Panc1 (cell line): ENCODE results near the gene NTMT1. TPM values are rescaled to one million over a fixed set of nuclear protein-coding genes. Genes with fewer than 3 reads are reported as not detected.

Experiments used
- ATAC-seq: fragments of 200-7000 bp; cut with Tn5 transposase; 2 replicates; pipeline ENCODE4 v1.9.1; 2020; ENCODE audit warnings: mild to moderate bottlenecking, moderate library complexity
- BruUV-seq: library from RNA; stranded (reverse); fragments of 400-500 nt; replicated peaks from 2 replicates; lab custom pipeline; 2021; lab: Mats Ljungman, UMichigan
- CTCF ChIA-PET: fragments of 300-600 bp; sonication (Branson Sonifier 250); formaldehyde crosslinking; loops from one replicate; lab custom pipeline; 2022; ENCODE audit warnings: antibody characterized with exemption; lab: Charles Lee
- POLR2A ChIA-PET: fragments of 300-600 bp; sonication (Branson Sonifier 250); formaldehyde crosslinking; loops from one replicate; lab custom pipeline; 2022; ENCODE audit warnings: antibody characterized with exemption; lab: Charles Lee
- DNase-seq: peaks from one replicate; pipeline ENCODE4 v3.0.0-alpha.2; 2010; ENCODE audit warnings: low read depth, low spot score
- H3K27ac ChIP-seq: 2 replicates; pipeline ENCODE4 v1.5.1; 2011; ENCODE audit warnings: mild to moderate bottlenecking, low read length, inconsistent platforms
- H3K27me3 ChIP-seq: fragments of 200-500 bp; sonication (Bioruptor generic); 2 replicates; pipeline ENCODE4 v1.6.0; 2014; ENCODE audit warnings: low read length, inconsistent platforms; ENCODE audit not compliant: control insufficient read depth, insufficient read depth
- H3K36me3 ChIP-seq: fragments of 200-500 bp; sonication (Bioruptor generic); 2 replicates; pipeline ENCODE4 v1.5.1; 2014; ENCODE audit warnings: inconsistent platforms, mild to moderate bottlenecking, low read length, moderate library complexity; ENCODE audit not compliant: control insufficient read depth, insufficient read depth
- H3K4me1 ChIP-seq: 2 replicates; pipeline ENCODE4 v1.5.1; 2011; ENCODE audit warnings: inconsistent platforms, mild to moderate bottlenecking, low read length, moderate library complexity; ENCODE audit not compliant: control insufficient read depth, insufficient read depth
- H3K4me3 ChIP-seq, 2 experiments: 2 replicates each; pipeline ENCODE4 v1.5.1; 2011 to 2012; ENCODE audit warnings: low read depth in 2 of 2, low read length in 2 of 2, mild to moderate bottlenecking in 2 of 2, inconsistent platforms in 1 of 2, moderate library complexity in 1 of 2
- H3K9me3 ChIP-seq: fragments of 200-500 bp; sonication (Bioruptor generic); 2 replicates; pipeline ENCODE4 v1.5.1; 2014; ENCODE audit warnings: low read depth, mild to moderate bottlenecking, inconsistent platforms, low read length, moderate library complexity; ENCODE audit not compliant: control insufficient read depth, insufficient read depth
- POLR2AphosphoS5 ChIP-seq: IDR thresholded peaks from 2 replicates; pipeline ENCODE4 v1.6.1; 2012; ENCODE audit warnings: mild to moderate bottlenecking, low read depth, low read length, moderate library complexity
- SIN3A ChIP-seq: IDR thresholded peaks from 2 replicates; pipeline ENCODE4 v1.6.1; 2012; ENCODE audit warnings: low read depth, mild to moderate bottlenecking, low read length, moderate library complexity, borderline replicate concordance; ENCODE audit not compliant: insufficient read depth
- TCF7L2 ChIP-seq: IDR thresholded peaks from 2 replicates; pipeline ENCODE4 v1.6.1; 2011; ENCODE audit warnings: mild to moderate bottlenecking, low read depth, low read length, inconsistent platforms
- in situ Hi-C: cut with HindIII; loops from 2 replicates; pipeline ENCODE4 v1.10.0; 2016; ENCODE audit warnings: low sequenced_read_pairs, low pct_unique_long_range_greater_than_20kb
- intact Hi-C: fragments of 100-400 bp; cut with micrococcal nuclease; formaldehyde crosslinking; loops from one replicate; pipeline ENCODE4 v1.10.0; 2022; ENCODE audit not compliant: unreplicated experiment
- total RNA-seq: library from RNA; stranded (reverse); gene quantifications from one replicate; pipeline ENCODE4 v1.2.1, GENCODE V29; 2021; ENCODE audit not compliant: unreplicated experiment
- TF ChIP-seq, protein P1 (sequence below), 2 experiments: IDR thresholded peaks; 2 replicates each; pipeline ENCODE4 v1.6.1; 2011 to 2012; ENCODE audit warnings: low read depth in 2 of 2, control low read depth in 1 of 2, low read length in 1 of 2, mild to moderate bottlenecking in 1 of 2, moderate library complexity in 1 of 2; ENCODE audit not compliant: insufficient read depth in 1 of 2
- TF ChIP-seq, protein P2 (sequence below): fragments of 450-650 bp; IDR thresholded peaks from 2 replicates; pipeline ENCODE4 v1.5.1; 2017; ENCODE audit warnings: mild to moderate bottlenecking

The NTMT1 gene
- total RNA-seq, 1 experiment from 2014 or later = 47.5 TPM

DNA sequence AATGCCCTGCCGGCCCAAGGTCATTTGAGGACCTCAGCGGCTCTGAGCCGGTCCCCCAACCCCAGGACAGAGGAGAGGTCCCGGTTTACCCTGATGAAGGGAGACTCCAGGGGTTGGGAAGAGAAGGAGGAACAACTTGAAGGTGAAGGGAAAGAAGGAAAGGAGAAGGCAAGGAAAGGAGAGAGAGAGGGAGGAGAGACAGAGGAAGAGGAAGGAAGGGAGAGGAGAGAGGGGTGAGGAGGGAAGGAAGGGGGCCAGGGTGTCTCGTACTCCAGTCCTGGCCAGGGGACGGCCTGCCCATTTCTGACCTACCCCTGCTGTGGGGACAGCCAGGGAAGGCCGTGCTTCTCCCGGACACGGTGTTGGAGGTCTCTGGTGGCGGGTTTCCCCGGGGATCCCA is 41.4 kb downstream of the NTMT1 start:
- in situ Hi-C loops = no loop called here
- Histone ChIP-seq H3K4me3 (no peak overlapping the region), H3K4me1 (no peaks in the 10 kb centered on the region), H3K27ac (no peak overlapping the region), H3K27me3 (no peaks in the 10 kb centered on the region), H3K9me3 (no peaks in the 10 kb centered on the region), H3K36me3 (no peaks in the 10 kb centered on the region)
- CTCF ChIA-PET = interaction anchor here (0.6 kb wide), 1 partner anchor 203 kb away, joined by 8 read pairs; no protein-coding TSS in a partner anchor
- POLR2A ChIA-PET = no interaction called here
- no TSS peak for BruUV-seq
- intact Hi-C loops = no loop called here
- ATAC-seq (no peak), DNase-seq (no peak)
- no peak for TF ChIP-seq TCF7L2

DNA sequence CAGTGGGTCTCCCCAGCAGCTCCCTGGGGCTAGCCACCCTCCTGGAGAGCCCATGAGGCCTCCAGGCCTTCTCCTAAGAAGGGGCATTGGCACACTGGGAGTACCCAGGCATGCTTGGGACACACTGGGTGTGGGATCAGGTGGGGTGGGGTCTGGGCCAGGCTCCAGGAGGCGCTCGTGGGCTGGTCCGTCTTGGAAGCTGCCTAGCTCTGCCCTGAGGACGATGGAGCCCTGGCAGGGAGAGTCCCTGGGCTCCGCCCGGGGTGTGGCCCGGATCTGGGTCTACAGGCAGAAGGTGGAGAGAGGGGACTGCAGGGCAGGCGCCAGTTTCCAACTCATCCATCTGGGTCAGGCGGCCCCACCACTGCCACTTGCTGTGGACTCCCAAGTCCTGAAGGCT is 41.9 kb downstream of the NTMT1 start:
- no peaks in the 10 kb centered on the region for H3K27me3 ChIP-seq
- POLR2A ChIA-PET = no interaction called here
- no peaks in the 10 kb centered on the region for H3K9me3 ChIP-seq
- in situ Hi-C loops (no loop called here), intact Hi-C loops (no loop called here)
- H3K4me1 ChIP-seq = no peaks in the 10 kb centered on the region
- CTCF ChIA-PET = interaction anchor here (0.6 kb wide), 1 partner anchor 204 kb away, joined by 8 read pairs; no protein-coding TSS in a partner anchor
- TF ChIP-seq, protein P1, sequence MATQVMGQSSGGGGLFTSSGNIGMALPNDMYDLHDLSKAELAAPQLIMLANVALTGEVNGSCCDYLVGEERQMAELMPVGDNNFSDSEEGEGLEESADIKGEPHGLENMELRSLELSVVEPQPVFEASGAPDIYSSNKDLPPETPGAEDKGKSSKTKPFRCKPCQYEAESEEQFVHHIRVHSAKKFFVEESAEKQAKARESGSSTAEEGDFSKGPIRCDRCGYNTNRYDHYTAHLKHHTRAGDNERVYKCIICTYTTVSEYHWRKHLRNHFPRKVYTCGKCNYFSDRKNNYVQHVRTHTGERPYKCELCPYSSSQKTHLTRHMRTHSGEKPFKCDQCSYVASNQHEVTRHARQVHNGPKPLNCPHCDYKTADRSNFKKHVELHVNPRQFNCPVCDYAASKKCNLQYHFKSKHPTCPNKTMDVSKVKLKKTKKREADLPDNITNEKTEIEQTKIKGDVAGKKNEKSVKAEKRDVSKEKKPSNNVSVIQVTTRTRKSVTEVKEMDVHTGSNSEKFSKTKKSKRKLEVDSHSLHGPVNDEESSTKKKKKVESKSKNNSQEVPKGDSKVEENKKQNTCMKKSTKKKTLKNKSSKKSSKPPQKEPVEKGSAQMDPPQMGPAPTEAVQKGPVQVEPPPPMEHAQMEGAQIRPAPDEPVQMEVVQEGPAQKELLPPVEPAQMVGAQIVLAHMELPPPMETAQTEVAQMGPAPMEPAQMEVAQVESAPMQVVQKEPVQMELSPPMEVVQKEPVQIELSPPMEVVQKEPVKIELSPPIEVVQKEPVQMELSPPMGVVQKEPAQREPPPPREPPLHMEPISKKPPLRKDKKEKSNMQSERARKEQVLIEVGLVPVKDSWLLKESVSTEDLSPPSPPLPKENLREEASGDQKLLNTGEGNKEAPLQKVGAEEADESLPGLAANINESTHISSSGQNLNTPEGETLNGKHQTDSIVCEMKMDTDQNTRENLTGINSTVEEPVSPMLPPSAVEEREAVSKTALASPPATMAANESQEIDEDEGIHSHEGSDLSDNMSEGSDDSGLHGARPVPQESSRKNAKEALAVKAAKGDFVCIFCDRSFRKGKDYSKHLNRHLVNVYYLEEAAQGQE (IDR thresholded peaks at IDR 0.05; ENCODE audit: insufficient read depth in 1 of 2, low read depth in 2 of 2, low read length in 1 of 2) = no peak
- no peak for TF ChIP-seq TCF7L2
- TF ChIP-seq, protein P2, sequence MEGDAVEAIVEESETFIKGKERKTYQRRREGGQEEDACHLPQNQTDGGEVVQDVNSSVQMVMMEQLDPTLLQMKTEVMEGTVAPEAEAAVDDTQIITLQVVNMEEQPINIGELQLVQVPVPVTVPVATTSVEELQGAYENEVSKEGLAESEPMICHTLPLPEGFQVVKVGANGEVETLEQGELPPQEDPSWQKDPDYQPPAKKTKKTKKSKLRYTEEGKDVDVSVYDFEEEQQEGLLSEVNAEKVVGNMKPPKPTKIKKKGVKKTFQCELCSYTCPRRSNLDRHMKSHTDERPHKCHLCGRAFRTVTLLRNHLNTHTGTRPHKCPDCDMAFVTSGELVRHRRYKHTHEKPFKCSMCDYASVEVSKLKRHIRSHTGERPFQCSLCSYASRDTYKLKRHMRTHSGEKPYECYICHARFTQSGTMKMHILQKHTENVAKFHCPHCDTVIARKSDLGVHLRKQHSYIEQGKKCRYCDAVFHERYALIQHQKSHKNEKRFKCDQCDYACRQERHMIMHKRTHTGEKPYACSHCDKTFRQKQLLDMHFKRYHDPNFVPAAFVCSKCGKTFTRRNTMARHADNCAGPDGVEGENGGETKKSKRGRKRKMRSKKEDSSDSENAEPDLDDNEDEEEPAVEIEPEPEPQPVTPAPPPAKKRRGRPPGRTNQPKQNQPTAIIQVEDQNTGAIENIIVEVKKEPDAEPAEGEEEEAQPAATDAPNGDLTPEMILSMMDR = no peak
- TF ChIP-seq POLR2AphosphoS5 = no peak
- H3K27ac ChIP-seq = no peak overlapping the region
- no peak overlapping the region for H3K4me3 ChIP-seq
- H3K36me3 ChIP-seq = no peaks in the 10 kb centered on the region
- DNase-seq (no peak), ATAC-seq (no peak)
- BruUV-seq = no TSS peak

DNA sequence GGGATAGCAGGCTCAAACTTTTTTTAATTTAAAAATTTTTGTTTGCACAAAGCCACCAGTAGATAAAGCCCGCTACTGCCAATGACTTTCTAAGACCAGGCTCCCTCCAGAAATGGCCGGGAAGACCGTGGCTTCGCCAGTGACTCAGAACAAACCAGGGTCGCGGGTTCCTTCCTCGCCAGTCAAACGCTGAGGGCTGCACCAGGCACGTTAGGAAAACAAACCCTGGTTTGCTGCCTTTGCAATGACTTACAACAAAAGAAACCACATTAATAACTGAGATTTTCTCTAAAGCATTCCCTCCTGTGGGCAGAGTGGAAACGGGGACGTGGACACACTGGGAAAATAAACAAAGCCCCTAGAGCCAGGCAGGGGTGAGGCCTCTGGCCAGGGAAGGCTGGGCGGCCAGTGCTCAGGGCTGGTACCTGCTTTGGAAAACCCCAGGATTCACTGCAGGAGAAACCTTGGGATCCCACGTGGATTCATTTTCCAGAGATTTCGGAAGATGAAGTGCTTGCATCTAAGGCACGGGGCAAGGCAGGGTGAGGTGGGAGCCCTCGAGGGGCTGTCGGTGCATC is 43.3 kb downstream of the NTMT1 start:
- POLR2A ChIA-PET = no interaction called here
- no peak for ATAC-seq
- in situ Hi-C loops = no loop called here

More for the DNA sequence above, 43.3 kb downstream of the NTMT1 start:
- no peaks in the 10 kb centered on the region for H3K4me1 ChIP-seq
- no peak overlapping the region for H3K4me3 ChIP-seq
- H3K27ac ChIP-seq = no peak overlapping the region
- TF ChIP-seq POLR2AphosphoS5 (no peak), TCF7L2 (no peak), SIN3A (no peak)
- TF ChIP-seq, protein P1 (IDR thresholded peaks at IDR 0.05; ENCODE audit: insufficient read depth in 1 of 2, low read depth in 2 of 2, low read length in 1 of 2) = no peak
- TF ChIP-seq, protein P2 = no peak
- H3K27me3 ChIP-seq = no peaks in the 10 kb centered on the region
- no peaks in the 10 kb centered on the region for H3K36me3 ChIP-seq
- no peaks in the 10 kb centered on the region for H3K9me3 ChIP-seq
- DNase-seq = no peak
- CTCF ChIA-PET = no interaction called here
- intact Hi-C loops = no loop called here
- BruUV-seq = no TSS peak
